HPDE6-E6E7 (cell line): Measurements from ENCODE around the gene UAP1.

ENCODE experiments used
- DNase-seq: peaks from one replicate; pipeline ENCODE4 v3.0.0; 2011; ENCODE audit warnings: missing footprints; ENCODE audit errors: extremely low spot score

Gene UAP1

GRCh38 chr1:162616848-162617247 lies 55.3 kb downstream of the UAP1 start:
- DNase-seq, result no peak

DNA sequence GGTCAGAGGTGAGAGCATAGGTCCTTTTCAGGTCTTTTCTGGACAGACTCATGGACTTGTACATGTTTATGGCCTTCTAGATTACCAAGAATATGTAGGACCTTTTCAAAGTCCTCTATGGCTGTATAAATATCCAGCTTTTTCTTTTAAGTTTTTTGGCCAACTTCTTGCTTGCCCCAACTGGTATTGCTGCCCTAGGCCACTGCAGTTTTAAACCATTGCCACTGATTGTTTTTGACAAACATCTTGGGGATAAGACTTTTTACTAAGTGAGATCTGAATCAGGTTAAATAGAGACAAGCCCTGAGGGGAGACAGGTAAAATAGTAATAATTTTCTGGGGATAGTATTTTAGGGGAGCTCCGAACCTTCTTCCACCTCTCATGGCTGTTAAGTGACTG lies 56.0 kb downstream of the UAP1 start:
- DNase-seq, result no peak

DNA sequence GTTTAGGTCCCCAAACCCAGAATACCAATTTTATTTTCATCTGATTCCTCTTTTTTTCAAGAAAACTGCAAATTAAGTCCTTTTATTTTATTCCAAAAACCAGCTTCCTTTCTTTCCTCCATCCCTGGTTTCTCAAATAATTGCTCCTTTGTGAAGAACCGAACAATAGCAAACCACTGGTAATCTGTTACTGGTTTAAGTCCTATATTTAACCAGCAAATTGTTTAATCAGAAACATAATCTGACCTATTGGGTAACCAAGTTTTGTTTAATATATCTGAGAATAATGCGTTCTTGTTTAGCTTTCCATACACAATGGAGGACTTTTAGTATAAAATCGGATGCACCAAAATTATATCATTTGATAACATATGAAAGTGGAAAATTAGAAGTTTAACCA lies 57.6 kb downstream of the UAP1 start:
- no peak for DNase-seq

DNA sequence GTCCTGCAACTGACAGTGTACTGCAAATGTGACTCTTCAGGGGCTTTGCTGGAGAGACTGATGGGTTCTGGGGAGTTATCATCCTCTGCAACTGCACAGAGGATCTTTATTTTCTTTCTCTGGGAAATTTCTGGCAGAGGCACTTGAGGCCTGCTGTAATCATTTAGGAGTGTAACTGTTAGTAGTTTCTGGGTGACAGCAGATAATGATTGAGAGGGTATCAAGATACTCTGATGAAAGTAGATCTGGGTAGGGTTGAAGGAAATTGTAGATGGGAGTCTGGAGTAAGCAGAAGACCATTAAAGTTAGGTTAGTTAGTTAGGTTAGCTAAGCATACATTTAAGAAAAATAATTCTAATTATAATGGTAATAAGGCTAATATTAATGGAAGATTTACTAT lies 59.7 kb downstream of the UAP1 start:
- DNase-seq, result no peak

GRCh38 chr1:162625679-162626078 lies 64.2 kb downstream of the UAP1 start:
- no peak for DNase-seq

DNA sequence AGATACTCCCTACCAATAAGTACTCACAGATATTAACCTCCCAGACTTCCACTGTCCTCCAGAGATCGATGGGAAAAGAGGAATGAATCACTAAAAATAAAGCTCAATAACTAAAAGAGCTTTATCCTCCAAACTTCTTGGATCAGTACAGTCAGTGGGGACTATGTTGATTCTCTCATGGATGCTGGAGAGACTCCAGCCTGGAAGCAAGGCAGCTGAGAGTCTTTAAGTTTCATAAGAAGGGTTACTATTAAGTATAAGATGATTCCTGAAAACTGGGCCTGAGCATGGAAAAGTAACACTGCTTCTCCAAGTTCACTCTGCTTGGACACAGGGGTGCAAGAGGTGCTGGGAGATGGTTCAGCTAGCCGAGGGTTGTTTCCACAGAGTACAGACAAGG lies 64.6 kb downstream of the UAP1 start:
- DNase-seq, result no peak

- no peak for DNase-seq
Measured at GRCh38 chr1:162626761-162627160, 65.2 kb downstream of the UAP1 start.

GRCh38 chr1:162627662-162628296 lies 66.3 kb downstream of the UAP1 start:
- no peak for DNase-seq

- no peak for DNase-seq
Measured at GRCh38 chr1:162629077-162629627, 67.6 kb downstream of the UAP1 start.

DNA sequence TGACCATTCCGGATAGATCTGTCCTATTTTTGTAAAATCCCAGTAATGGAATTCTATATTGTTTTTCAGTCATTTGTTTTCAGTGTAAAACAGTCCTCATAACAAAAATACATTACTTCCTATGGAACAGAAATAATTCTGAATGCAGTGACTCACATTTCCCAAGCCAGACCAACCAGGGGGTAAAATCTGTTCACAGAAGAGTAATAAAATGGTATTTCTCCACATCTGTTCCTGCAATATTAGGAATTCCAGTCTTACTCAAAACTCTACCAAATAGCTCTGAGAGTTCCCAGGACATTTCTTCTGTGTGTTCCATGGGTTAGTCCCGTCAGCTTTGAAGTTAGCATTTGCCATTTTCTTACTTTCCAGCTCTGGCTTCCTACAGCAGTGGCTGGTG lies 68.1 kb downstream of the UAP1 start:
- DNase-seq, result no peak

GRCh38 chr1:162631546-162632191 lies 70.1 kb downstream of the UAP1 start:
- DNase-seq, result no peak

DNA sequence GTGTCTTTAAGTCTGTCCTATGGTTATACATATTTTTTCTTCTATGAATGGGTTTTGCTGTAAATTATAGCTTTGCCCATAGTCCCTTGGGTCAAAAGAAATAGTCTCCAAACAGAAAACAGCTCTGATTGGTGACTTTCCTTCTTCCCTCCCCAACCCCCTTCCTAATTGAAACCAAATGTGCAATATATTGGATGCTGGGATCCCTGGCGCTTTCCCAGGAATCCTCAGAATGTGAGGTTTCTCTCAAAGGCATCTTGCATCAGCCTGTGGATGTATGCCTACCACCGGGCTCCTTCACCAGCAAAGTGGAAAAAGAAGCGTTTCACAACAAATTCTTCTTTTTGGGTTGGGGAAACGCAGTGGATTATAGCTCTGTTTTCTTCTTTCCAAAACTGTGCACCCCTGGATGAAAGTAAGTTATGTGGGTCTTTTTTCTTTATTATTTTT lies 70.7 kb downstream of the UAP1 start, which contains the start of gene DDR2:
Gene DDR2, plus strand, starts transcription at position 248 of the 450 bp plus-strand sequence. CDS start 86,600 bp downstream, outside the sequence.
- no peak for DNase-seq

DNA sequence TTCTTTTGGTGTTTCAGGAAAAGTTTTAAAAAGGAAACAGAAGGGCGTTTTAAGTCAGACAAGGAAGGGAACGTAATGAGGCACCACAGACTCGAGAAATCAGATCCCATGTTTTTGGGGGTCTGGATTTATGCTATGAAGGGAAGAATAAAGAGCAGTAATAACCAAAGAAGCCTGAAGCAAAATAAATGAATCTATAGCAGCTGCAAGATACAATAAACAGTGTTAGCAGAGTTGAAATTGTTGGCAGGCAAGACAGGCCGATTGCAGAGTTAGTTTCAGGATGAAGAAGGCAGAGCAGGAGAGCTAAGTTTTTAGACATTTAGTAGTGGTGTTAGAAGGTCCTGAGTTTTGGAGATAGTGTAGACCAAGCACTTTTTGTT lies 71.2 kb downstream of the UAP1 start:
- no peak for DNase-seq

GRCh38 chr1:162633081-162633762 lies 71.7 kb downstream of the UAP1 start:
- DNase-seq, result no peak

DNA sequence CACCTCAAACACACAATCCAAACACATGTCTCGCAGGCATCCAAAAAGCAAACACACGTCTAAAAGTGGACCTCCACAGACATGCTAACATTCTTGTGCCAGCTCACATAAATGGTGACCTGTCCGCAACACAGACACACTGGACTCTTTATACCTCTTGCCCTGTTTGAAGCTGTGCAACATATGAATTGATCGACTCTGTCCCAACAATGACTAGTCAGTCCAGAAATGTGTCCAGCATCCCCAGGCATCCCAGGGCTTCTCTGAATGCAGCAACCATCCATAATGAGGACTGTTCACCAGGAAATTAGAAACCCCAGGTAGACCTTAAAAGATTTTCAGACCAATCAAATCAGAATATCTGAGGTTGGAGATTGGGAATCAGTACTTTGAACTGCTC lies 73.9 kb downstream of the UAP1 start:
- no peak for DNase-seq

DNA sequence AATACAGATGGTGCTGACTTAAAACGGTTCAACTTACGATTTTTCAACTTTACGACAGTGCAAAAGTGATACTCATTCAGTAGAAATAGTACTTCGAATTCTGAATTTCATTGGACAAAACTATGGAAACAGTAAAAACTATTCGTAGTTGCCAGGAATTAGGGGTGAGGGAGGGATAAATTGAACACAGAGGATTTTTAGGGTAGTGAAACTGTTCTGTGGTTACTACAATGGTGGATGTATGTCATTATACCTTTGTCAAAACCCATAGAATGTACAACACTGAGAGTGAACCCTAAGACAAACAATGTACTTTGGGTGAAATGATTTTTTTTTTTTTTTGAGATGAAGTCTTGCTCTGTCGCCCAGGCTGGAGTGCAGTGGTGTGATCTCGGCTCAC lies 78.2 kb downstream of the UAP1 start:
- DNase-seq, result no peak

- DNase-seq, result no peak
Measured at GRCh38 chr1:162641114-162641513, 79.6 kb downstream of the UAP1 start.

DNA sequence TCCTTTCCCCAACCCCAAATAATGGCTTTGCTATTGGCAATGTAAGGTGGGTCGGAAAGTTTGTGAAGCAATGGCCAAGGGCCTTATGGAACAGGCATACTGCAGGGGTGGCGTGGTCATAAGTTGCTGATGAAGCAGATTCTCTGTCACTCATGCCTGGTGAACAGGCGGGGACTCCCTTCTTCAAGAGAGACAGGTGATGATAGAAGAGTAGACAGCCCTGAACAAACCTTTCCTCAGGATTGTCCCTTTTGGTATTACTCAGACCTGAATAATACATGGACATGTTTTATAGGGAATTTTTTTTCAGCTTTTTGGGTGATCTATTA lies 83.4 kb downstream of the UAP1 start:
- DNase-seq, result no peak

DNA sequence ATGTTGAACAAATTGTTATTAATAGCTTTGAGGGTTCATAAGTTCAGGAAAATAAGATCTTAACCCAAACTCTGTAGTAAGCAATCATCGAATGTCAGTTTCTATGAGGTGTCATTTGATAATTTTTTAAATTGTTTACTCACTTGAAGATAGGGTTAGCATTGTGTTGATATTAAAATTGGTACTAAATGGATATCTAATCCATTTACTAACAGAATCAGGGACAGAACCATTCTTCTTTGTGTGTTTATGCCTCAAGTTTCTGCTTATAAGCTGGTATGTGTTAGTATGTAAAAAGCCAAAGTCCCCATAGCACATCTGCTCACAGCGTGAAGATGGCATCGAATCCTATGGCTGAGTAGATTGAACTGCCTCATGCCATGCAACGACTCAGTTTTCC lies 84.1 kb downstream of the UAP1 start:
- DNase-seq, result no peak

- no peak for DNase-seq
Measured at GRCh38 chr1:162649583-162649982, 88.1 kb downstream of the UAP1 start.
